Activated T-cell treated with anti-CD3 and anti-CD28 coated beads, Interleukin-2, amount 50 U/mL, for 48 hours (primary cell): ENCODE results near the gene EXOSC5.
"Not testable (repeated sequence)": the region's sequence is repeated elsewhere in the genome, so short reads cannot be mapped to it uniquely, and the experiment has no call there.

Experiments used
- DNase-seq, 2 experiments: peaks; one replicate each; pipeline ENCODE4 v3.0.0-alpha.2; 2020

The EXOSC5 gene

DNA sequence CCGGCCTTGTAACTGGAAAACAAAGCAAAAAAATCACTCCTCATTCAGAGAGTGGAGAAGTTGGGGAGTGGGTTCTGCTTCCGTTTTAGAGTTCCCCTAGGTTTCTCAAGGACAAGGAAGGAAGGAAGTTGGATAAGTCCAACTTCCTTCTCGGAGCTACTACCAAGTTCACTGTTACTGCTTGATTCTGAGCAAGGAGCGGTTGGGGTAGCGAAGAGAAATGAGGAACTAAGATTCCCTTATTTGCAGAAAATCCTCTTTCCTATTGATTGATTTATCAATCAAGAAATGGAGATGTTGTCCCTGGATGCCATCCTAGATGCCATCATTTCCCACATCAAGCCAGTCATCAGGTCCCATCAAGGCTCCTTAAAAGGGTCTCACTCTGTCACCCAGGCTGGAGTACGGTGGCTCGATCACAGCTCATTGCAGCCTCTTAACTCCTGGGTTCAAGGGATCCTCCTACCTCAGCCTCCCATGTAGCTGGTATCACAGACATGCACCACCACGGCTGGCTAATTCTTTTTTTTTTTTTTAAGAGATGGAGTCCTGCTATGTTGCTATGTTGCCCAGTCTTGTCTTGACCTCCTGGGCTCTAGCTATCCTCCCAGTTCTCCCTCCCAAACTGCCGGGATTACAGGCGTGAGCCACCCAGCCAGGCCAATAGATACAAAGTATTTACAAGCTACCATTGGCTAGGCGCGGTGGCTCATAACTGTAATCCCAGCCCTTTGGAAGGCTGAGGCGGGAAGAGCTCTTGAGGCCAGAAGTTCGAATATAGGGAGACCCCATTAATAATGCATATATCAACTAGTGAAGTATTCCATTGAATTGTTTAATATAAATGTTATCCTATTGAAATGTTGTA, 32.4 kb downstream of the EXOSC5 start:
- no peak for DNase-seq

DNA sequence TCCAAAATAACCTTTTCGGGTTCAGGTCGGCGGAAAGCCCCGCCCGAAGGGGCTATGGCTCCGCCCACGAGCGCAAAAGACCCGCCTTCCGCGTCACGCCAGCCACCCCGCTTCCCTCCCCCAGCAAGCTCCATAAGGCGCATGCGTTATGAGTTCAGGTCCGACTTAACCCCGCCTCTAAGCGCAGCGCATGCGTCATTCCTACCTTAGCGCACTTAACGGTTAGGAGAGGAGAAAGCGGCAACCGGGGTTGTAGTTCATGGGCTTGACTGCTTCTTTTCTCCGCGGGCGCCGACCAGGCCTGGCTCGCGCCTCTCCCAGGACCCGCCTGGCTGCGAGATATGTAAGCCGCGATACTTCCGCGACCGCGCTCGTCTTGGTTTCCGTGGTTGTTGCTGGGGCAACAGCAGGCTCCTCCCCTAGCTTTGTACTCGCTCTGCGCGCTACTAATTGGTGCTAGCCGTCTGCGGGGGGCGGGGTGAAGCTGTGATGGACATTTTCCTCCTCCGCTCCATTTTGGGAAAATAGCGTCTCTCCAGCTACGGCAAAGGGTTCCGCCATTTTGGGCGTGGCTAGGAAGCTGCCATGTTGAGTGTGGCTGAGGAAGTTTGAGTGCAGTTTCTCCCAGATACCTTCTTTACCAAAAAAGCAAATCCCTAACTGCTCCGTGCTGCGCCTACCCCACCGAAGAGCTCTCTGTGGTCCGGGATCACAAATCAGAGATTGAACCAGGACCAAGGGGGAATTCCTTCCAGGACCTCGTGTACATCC, 33.2 kb downstream of the EXOSC5 start, which contains the start of gene B9D2:
TSS of gene B9D2 (minus strand) at position 397 of the 771 bp plus-strand sequence. CDS start 630 bp downstream, outside the sequence.
- peak; percentile 98 for DNase-seq

DNA sequence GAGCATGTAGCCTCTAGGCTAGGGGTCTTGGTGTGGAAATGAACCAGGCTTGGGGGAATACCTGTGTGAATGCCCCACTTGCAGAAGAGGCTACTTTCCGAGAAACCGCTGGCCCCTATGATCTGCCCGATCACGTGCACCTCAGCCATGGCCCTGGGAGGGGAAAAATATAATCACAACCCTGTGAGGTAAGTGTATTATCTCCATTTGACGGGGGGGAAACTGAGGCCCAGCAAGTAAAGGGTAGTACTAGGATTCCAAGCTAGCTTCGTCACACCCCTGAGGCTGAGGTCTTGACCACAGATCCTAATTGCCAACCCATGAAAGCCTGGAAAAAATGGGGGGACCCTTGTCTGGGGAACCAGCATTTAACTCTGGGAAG, 33.8 kb downstream of the EXOSC5 start:
- DNase-seq, result no peak

DNA sequence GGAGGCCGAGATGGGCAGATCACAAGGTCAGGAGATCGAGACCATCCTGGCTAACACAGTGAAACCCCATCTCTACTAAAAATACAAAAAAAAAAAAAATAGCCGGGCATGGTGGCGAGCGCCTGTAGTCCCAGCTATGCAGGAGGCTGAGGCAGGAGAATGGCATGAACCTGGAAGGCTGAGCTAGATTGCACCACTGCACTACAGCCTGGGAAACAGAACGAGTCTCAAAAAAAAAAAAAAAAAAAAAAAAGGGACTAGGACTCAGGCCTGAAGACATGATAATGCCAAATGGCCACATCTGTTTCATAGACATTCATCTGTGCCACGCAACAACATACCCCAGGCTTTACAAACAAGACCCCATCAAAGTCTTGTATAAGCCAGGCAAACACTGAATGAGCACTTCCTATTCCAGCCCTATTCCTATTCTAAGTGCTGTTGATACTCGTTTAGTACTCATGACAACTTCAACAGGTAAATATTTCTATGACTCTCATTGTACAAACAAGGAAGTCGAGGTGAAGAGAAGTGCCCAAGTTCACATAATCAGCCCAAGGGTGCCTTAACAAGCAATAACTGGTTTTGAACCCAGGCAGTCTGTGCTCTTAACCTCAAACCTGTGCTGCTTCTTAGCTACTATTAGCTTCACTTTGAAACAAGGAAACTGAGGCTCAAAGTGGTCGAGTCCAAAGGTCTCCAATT, 34.9 kb downstream of the EXOSC5 start:
- no peak for DNase-seq

DNA sequence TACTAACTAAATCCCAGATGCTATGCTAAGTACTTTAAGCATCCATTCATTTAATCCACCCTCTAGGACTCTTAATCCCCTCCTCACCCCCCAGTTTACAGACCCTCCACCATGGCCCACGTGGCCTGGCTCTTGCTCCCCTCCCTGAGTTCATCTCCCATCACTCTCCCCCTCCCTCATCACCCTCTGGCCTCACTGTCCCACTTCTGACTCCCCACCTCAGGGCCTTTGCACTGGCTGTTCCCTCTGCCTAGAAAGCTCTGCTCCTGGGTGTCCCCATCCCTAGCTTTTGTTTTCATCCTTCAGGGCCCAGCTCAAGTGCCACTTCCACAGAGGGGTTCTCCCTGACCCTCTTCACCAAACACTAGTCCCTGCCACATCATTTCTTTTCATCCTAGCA, 37.4 kb downstream of the EXOSC5 start:
- no peak for DNase-seq

GRCh38 chr19:41357746-41358145, 39.4 kb downstream of the EXOSC5 start:
- DNase-seq, result no peak

- peak in 1 of 2 experiments; percentile 52 for DNase-seq
Measured at GRCh38 chr19:41356984-41357739, 40.0 kb downstream of the EXOSC5 start.

- peak in 1 of 2 experiments; percentile 36 for DNase-seq
Measured at GRCh38 chr19:41355802-41356201, 41.4 kb downstream of the EXOSC5 start.

DNA sequence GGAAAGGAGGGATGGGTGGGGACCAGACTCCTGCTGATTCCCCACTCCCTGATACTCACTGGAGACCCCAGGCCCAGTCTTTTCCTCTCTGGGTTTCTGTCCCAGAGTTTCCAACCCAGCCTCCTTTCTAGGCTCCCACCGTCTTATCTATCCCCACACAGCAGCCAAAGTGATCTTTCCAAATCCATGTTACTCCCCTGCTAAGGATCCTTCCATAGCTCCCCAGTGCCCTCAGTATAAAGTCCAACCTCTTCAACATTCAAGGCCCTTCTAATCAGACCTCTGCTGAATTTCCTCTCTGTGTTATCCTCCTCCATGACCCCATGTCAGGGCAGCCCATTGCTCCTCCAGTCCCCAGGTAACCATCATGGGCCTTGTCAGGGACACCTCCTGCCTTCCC, 42.1 kb downstream of the EXOSC5 start:
- no peak for DNase-seq

GRCh38 chr19:41354343-41354953, 42.7 kb downstream of the EXOSC5 start:
- DNase-seq, result no peak

DNA sequence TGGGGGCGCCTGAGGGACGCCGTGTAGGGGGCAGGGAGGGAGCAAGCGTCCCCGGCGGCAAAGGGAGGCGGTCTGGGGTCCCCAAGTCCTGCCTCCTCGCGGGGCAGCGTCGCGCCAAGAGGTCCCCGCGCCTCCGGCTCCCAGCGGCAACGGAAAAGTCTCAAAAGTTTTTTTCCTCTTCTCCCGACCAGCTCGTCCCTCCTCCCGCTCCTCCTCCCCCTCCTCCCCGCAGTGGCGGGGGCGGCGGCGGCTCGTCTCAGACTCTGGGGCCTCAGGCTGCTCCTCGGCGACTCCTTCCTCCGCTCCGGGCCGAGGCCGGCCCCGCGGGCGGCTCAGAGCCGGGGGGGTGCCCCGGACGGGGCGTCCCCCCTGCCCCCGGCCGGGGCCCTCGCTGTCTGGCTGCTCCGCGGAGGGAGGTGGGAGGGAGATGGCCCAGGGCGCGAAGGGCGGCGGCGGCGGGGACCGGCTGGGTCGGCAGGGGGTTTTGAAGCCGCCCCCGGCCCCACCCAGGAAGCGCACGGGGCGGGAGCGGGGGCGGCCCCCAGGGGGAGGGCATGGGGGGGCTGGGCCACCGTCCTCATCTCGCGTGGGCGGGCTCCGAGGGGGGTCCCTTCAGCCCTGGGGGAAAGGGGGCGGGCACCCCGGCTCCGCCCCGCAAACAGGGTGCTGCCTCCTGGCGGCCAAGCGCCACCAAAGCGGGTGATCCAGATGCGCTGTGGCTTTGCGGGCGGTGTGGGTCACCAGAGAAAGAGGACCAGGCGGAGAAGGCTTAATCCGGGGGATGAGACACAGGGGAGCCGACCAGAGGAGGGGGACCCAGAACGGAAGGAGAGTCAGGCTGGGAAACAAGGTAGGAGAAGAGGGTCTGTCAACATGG, 43.5 kb downstream of the EXOSC5 start, which contains the start of gene TGFB1:
TSS of gene TGFB1 (minus strand) at position 457 of the 877 bp plus-strand sequence. CDS start 878 bp downstream, outside the sequence.
- peak; percentile 92 to 94 for DNase-seq

DNA sequence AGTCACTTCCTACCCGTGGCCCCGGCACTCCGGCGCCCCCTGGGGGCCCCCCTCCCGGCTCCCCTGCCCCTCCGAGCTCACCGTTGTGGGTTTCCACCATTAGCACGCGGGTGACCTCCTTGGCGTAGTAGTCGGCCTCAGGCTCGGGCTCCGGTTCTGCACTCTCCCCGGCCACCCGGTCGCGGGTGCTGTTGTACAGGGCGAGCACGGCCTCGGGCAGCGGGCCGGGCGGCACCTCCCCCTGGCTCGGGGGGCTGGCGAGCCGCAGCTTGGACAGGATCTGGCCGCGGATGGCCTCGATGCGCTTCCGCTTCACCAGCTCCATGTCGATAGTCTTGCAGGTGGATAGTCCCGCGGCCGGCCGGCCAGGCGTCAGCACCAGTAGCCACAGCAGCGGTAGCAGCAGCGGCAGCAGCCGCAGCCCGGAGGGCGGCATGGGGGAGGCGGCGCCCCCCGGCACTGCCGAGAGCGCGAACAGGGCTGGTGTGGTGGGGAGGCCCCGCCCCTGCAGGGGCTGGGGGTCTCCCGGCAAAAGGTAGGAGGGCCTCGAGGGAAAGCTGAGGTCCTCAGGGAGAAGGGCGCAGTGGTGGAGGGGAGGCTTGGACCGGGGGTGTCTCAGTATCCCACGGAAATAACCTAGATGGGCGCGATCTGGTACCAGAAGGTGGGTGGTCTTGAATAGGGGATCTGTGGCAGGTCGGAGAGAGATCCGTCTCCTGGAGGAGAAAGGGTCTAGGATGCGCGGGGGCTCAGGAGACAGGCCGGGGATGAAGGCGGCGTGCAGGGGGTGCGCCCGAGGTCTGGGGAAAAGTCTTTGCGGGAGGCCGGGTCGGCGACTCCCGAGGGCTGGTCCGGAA, 44.3 kb downstream of the EXOSC5 start:
- DNase-seq, result peak; percentile 85 to 89

GRCh38 chr19:41352279-41352608, 44.9 kb downstream of the EXOSC5 start:
- no peak for DNase-seq

DNA sequence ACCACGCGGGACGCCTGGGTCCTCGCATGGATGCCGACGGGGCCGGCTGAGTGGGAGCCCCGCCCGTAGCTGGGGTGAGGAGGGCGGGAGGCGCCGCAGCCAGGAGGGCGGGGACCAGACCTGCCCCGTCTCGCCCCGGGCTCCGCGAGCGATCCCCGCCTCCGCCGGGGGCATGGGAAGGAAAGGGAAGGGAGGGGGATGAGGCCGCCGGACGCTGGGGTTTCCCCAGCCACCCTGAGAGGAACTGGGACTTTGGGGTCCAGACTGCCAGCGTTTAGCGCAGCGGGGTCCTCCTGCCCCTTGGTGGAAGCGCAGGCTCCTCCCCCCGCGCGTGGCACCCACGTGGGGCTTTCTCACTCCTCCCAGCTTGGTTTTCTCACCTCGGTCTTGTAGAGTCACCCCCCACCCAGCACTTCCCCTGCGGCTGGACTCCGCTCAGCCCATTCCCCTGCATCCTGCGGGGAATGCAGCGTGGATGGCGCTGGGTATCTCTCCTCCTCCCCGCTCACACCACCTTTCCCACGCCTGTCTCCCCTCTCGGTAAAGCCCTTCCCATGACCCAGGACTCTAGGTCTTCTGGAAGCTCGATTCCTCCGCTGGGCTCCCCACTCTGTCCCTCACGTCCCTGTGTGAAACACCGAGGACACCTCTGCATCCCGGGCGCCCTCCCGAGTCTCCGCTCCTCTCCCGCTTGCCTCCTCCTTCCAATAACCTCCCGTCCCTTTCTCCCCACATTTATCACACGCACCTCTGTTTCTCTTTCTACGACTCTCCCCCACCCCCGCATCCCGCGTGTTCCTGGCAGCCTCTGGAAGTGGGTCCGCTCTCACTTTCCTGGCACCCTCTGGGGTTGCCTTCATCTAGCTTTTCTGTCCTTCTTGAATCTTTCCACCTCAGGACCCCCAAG, 45.6 kb downstream of the EXOSC5 start:
- DNase-seq, result peak; percentile 88 to 89

GRCh38 chr19:41350735-41351338, 46.3 kb downstream of the EXOSC5 start:
- no peak for DNase-seq

GRCh38 chr19:41346916-41347315, 50.2 kb downstream of the EXOSC5 start:
- DNase-seq, result not testable (repeated sequence)

DNA sequence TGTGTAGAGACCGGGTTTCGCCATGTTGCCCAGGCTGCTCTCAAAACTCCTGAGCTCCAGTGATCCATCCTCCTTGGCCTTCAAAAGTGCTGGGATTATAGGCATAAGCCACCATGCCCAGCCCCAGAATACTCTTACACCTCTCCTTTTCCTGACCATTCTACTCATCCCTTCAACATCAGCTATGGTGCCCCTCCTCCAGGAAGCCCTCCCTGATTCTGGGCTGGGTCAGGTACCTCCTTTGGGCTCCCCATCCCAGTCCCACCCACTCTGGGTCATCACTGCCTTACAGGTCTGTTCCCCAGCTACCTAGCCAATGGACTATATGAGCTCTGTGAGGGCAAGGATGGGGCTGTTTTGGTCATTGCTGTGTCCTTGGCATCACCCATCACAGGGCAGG, 53.0 kb downstream of the EXOSC5 start:
- DNase-seq, result no peak
